ENCODE data around the gene ZNF397. TPM values are rescaled to one million over a fixed set of nuclear protein-coding genes. Genes with fewer than 3 reads are reported as not detected.
A peak's percentile ranks its signal among the peaks of the same experiment; 100 is the strongest.

Gene ZNF397
- total and polyA plus RNA-seq, 2 of the 13 experiments (the other 11 are each of a cell fraction or from before 2014, with no cell fraction given): 4.7 to 9.4 TPM

GRCh38 chr18:35240664-35241447 lies at the start of gene ZNF397 (continued):
- peak; percentile 65 for TF ChIP-seq CREB1 (IDR thresholded peaks at IDR 0.05)
- peak; percentile 71 for TF ChIP-seq CREB1 (CRISPR knock-in tag; IDR thresholded peaks at IDR 0.05)
- peak; percentile 54; the same call in 1 of the 3 replicates for TF ChIP-seq MXI1 (IDR thresholded peaks at IDR 0.05; ENCODE audit: borderline replicate concordance, low read depth, low read length)
- no peak for TF ChIP-seq MAFF (IDR thresholded peaks at IDR 0.05; ENCODE audit: low read depth, low read length)
- TF ChIP-seq MIER3 (CRISPR knock-in tag; IDR thresholded peaks at IDR 0.05; ENCODE audit: borderline replicate concordance): peak; percentile 47; the same call in 1 of the 2 replicates
- peak; percentile 83 for TF ChIP-seq SP2 (CRISPR knock-in tag; IDR thresholded peaks at IDR 0.05)
- TF ChIP-seq RBM39 (IDR thresholded peaks at IDR 0.05; ENCODE audit: low read depth, low read length, poor library complexity, severe bottlenecking): no peak
- TF ChIP-seq ZBTB37 (CRISPR knock-in tag; IDR thresholded peaks at IDR 0.05): no peak
- TF ChIP-seq ZBTB34 (CRISPR knock-in tag; IDR thresholded peaks at IDR 0.05): 0 out of 2 replicates have a peak, but pooled peaks have one; percentile 49
- TF ChIP-seq ZZZ3 (CRISPR knock-in tag; IDR thresholded peaks at IDR 0.05; ENCODE audit: borderline replicate concordance): no peak; the same call in 1 of the 2 replicates
- TF ChIP-seq FOSL1 (CRISPR knock-in tag; IDR thresholded peaks at IDR 0.05; ENCODE audit: borderline replicate concordance): no peak
- no peak for TF ChIP-seq ZSCAN29 (CRISPR knock-in tag; conservative IDR thresholded peaks at IDR 0.05)
- TF ChIP-seq NKX3-1 (CRISPR knock-in tag; IDR thresholded peaks at IDR 0.05): no peak
- TF ChIP-seq STAT6 (CRISPR knock-in tag; IDR thresholded peaks at IDR 0.05; ENCODE audit: borderline replicate concordance): peak; percentile 56; the same call in 1 of the 2 replicates
- TF ChIP-seq SIN3B (IDR thresholded peaks at IDR 0.05; ENCODE audit: low read length): no peak
- TF ChIP-seq SRSF1 (optimal IDR thresholded peaks at IDR 0.05; ENCODE audit: low read depth, low read length): peak; percentile 50
- TF ChIP-seq ZNF746 (CRISPR knock-in tag; IDR thresholded peaks at IDR 0.05): no peak
- TF ChIP-seq ZNF44 (CRISPR knock-in tag; IDR thresholded peaks at IDR 0.05): no peak; the same call in 1 of the 2 replicates
- TF ChIP-seq NFKB2 (CRISPR knock-in tag; IDR thresholded peaks at IDR 0.05; ENCODE audit: borderline replicate concordance): peak; percentile 80; the same call in 1 of the 2 replicates
- TF ChIP-seq WIZ (CRISPR knock-in tag; IDR thresholded peaks at IDR 0.05): no peak
- peak; percentile 53 for TF ChIP-seq PRDM15 (CRISPR knock-in tag; IDR thresholded peaks at IDR 0.05)

All from HepG2 (cell line).